ENCODE data around the gene MALSU1. TPM values are rescaled to one million over a fixed set of nuclear protein-coding genes. Genes with fewer than 3 reads are reported as not detected.

Gene MALSU1
- total RNA-seq, 1 donor from 2014 or later: 40.9 TPM

DNA sequence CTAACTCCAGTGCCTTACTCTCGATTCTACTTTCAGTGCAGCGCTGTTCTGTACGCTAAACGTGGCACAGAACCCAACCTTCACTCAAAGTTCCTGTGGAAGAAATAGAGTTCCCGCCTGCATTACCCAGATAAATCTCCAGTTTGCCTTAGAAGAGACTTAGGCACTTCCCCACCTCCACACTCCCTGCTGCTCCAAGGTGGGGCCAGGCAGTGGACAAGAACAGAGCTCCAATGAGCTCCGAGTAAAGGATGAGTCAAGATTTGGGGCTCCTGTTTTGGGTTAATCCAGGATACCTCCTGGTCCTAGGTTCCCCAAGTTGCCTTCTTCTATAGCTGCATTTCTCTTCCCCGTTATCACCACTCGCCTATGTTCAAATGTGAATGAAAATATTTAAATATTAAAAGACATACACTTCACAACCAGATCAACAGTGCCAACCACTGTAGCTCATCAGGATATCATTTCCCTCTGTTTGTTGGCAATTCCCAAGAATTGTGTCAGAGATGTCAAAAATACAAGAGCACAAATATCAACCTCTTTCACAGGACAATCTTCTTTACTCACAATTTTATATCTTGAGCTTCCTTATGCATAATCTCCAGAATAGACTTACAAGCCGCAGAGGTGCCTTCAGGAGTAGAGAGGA is 48.0 kb downstream of the MALSU1 start:
- peaks cover 81% of the 10 kb centered on the region for H3K4me1 Mint-ChIP-seq (ENCODE audit: low read depth)
- TF ChIP-seq, protein P1, sequence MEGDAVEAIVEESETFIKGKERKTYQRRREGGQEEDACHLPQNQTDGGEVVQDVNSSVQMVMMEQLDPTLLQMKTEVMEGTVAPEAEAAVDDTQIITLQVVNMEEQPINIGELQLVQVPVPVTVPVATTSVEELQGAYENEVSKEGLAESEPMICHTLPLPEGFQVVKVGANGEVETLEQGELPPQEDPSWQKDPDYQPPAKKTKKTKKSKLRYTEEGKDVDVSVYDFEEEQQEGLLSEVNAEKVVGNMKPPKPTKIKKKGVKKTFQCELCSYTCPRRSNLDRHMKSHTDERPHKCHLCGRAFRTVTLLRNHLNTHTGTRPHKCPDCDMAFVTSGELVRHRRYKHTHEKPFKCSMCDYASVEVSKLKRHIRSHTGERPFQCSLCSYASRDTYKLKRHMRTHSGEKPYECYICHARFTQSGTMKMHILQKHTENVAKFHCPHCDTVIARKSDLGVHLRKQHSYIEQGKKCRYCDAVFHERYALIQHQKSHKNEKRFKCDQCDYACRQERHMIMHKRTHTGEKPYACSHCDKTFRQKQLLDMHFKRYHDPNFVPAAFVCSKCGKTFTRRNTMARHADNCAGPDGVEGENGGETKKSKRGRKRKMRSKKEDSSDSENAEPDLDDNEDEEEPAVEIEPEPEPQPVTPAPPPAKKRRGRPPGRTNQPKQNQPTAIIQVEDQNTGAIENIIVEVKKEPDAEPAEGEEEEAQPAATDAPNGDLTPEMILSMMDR (IDR thresholded peaks at IDR 0.05): no peak
- H3K4me3 Mint-ChIP-seq (ENCODE audit: unreplicated experiment): peak overlapping the region; percentile 45
- peaks cover 27% of the 10 kb centered on the region for H3K36me3 Mint-ChIP-seq (ENCODE audit: low read depth)
- no peaks in the 10 kb centered on the region for H3K27me3 Mint-ChIP-seq (ENCODE audit: low read depth)
- DNase-seq (ENCODE audit: low spot score): no peak
- H3K27ac Mint-ChIP-seq (ENCODE audit: unreplicated experiment): peak overlapping the region; percentile 95
- H3K9me3 Mint-ChIP-seq (ENCODE audit: low read depth): no peaks in the 10 kb centered on the region

DNA sequence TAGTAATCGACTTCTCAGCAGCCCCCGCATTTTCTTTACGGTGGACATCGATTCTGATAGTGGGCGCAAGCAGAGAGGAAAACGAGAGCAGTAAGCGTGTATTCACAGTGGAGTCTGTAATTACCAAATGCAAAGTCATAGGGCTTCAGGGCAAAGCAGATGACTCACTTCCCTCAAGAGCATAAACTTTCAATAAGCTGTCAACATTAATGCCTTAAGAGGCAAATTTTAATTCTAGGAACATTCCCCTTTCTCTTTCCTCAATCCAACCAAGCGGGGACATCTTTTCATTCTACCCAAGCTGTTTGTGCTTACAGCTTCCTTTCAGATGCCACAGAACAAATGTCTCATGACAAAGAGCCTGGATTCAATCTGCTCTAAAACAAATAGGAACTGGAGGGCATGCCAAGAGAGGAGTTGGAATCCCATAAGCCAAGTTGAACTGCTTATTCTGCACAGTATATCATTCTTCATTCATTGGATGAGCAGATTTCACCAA is 48.6 kb downstream of the MALSU1 start:
- H3K36me3 Mint-ChIP-seq (ENCODE audit: low read depth): peaks cover 24% of the 10 kb centered on the region
- no peak for DNase-seq (ENCODE audit: low spot score)
- H3K4me1 Mint-ChIP-seq (ENCODE audit: low read depth): peaks cover 78% of the 10 kb centered on the region
- H3K27ac Mint-ChIP-seq (ENCODE audit: unreplicated experiment): peak overlapping the region; percentile 95
- TF ChIP-seq, protein P1 (IDR thresholded peaks at IDR 0.05): no peak
- H3K27me3 Mint-ChIP-seq (ENCODE audit: low read depth): no peaks in the 10 kb centered on the region
- peak overlapping the region; percentile 45 for H3K4me3 Mint-ChIP-seq (ENCODE audit: unreplicated experiment)
- H3K9me3 Mint-ChIP-seq (ENCODE audit: low read depth): no peaks in the 10 kb centered on the region

DNA sequence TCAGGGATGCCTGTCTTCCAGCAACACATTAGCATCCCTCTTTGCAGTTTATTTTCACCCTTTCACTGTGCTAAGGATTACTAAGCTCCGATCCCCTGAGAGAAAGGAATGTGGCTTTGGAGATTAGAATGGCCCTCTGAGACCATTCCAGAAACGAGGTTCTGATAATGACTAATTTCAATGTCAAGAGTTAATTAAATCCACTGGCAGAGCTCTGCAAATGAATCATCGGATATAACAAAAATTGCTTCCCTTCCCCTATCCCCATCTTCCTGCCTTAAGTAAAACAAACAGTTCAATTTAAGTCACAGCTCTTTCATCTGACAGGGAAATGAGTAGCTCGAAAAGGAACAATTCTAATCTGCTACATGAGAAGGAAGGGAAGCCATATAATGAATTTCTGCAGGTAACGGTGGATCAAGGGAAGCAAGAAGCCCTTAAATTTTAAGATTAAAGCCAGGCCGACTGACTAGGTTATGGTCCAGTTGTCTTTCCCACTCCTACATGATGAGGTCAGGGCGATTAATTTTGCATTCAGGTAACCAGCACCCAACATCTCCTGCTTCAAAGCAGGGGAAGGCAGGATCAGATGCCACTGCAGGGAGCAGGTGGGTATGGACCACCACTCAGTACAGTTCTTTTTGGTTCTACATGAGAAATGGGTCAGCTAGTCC is 50.5 kb downstream of the MALSU1 start:
- peaks cover 65% of the 10 kb centered on the region for H3K4me1 Mint-ChIP-seq (ENCODE audit: low read depth)
- no peaks in the 10 kb centered on the region for H3K9me3 Mint-ChIP-seq (ENCODE audit: low read depth)
- H3K36me3 Mint-ChIP-seq (ENCODE audit: low read depth): peaks cover 17% of the 10 kb centered on the region
- H3K27me3 Mint-ChIP-seq (ENCODE audit: low read depth): no peaks in the 10 kb centered on the region
- peak overlapping the region; percentile 34 for H3K27ac Mint-ChIP-seq (ENCODE audit: unreplicated experiment)
- TF ChIP-seq, protein P1 (IDR thresholded peaks at IDR 0.05): no peak
- H3K4me3 Mint-ChIP-seq (ENCODE audit: unreplicated experiment): no peak overlapping the region
- no peak for DNase-seq (ENCODE audit: low spot score)

DNA sequence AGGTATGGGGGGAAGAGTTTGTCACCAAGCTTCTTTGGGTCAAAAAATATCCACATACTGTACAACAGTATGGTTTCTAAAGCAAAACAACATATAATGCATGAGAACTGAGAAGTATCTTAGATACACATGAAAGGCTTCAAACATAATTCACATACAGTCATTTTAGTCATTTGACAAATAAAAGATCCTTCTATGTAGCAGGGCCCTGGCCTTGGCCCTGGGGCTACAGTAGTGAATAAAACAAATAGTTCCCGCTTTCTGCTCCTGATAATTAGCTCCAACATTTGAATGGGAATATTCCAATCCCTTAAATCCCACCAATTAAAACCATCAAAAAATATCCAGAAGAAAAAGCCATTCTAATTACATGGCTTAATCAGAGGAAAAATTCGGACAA is 51.3 kb downstream of the MALSU1 start:
- Mint-ChIP-seq H3K27ac (ENCODE audit: unreplicated experiment) (peak overlapping the region; percentile 22), H3K4me1 (ENCODE audit: low read depth) (peaks cover 60% of the 10 kb centered on the region), H3K27me3 (ENCODE audit: low read depth) (no peaks in the 10 kb centered on the region), H3K9me3 (ENCODE audit: low read depth) (no peaks in the 10 kb centered on the region), H3K4me3 (ENCODE audit: unreplicated experiment) (no peak overlapping the region), H3K36me3 (ENCODE audit: low read depth) (peaks cover 12% of the 10 kb centered on the region)
- TF ChIP-seq, protein P1 (IDR thresholded peaks at IDR 0.05): no peak
- DNase-seq (ENCODE audit: low spot score): no peak

DNA sequence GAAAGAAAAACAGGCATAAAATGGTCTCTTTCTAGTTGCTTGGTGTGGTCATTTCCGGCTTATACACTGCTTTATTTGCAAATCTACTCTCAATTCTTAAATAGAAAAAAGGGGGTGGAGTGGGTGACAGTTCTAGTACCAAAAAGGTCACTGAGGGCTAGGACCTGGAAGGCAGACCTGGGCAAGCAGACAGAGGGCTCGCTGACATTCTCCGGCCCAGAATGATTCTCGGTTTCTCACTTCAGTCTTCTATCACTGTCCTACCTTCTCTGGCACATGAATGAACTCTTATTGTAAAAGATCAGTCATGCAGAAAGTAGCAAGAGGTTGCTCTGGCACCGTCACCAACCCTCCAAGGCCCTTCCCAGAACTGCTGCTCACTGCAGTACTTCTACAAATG is 54.0 kb downstream of the MALSU1 start:
- no peak overlapping the region for H3K27ac Mint-ChIP-seq (ENCODE audit: unreplicated experiment)
- no peak overlapping the region for H3K4me3 Mint-ChIP-seq (ENCODE audit: unreplicated experiment)
- no peaks in the 10 kb centered on the region for H3K27me3 Mint-ChIP-seq (ENCODE audit: low read depth)

More for the DNA sequence above, 54.0 kb downstream of the MALSU1 start:
- Mint-ChIP-seq H3K9me3 (ENCODE audit: low read depth) (no peaks in the 10 kb centered on the region), H3K36me3 (ENCODE audit: low read depth) (peaks cover 7% of the 10 kb centered on the region), H3K4me1 (ENCODE audit: low read depth) (peaks cover 57% of the 10 kb centered on the region)
- TF ChIP-seq, protein P1 (IDR thresholded peaks at IDR 0.05): no peak
- DNase-seq (ENCODE audit: low spot score): no peak

All from chondrocyte (in vitro differentiated cells).